H9 (cell line): Measurements from ENCODE around the gene EDAR. TPM values are rescaled to one million over a fixed set of nuclear protein-coding genes. Genes with fewer than 3 reads are reported as not detected.

Experiments used
- DNase-seq: peaks from one replicate; pipeline ENCODE4 v3.0.0-alpha.2; 2017
- H2AFZ ChIP-seq: one replicate; pipeline ENCODE4 v1.6.1; 2013; ENCODE audit warnings: mild to moderate bottlenecking, low read length, control low read depth, moderate library complexity
- H2AK5ac ChIP-seq: 2 replicates; pipeline ENCODE4 v1.6.1; 2013; ENCODE audit warnings: low read length, control low read depth, mixed read lengths; ENCODE audit not compliant: insufficient read length
- H2BK120ac ChIP-seq: one replicate; pipeline ENCODE4 v1.6.1; 2013; ENCODE audit warnings: low read depth, mild to moderate bottlenecking, low read length, control low read depth, inconsistent platforms; ENCODE audit not compliant: poor library complexity, severe bottlenecking
- H2BK12ac ChIP-seq: 2 replicates; pipeline ENCODE4 v1.6.1; 2013; ENCODE audit warnings: low read length, control low read depth, mixed read lengths, low read depth; ENCODE audit not compliant: insufficient read length
- H2BK15ac ChIP-seq: 2 replicates; pipeline ENCODE4 v1.6.1; 2013; ENCODE audit warnings: low read depth, low read length, control low read depth
- H2BK20ac ChIP-seq: one replicate; pipeline ENCODE4 v1.6.1; 2013; ENCODE audit warnings: low read depth, mild to moderate bottlenecking, low read length, control low read depth, inconsistent platforms; ENCODE audit not compliant: poor library complexity, severe bottlenecking
- H2BK5ac ChIP-seq: 2 replicates; pipeline ENCODE4 v1.6.1; 2013; ENCODE audit warnings: low read length, control low read depth, mixed read lengths; ENCODE audit not compliant: insufficient read length
- H3K14ac ChIP-seq: 2 replicates; pipeline ENCODE4 v1.6.1; 2013; ENCODE audit warnings: low read length, control low read depth; ENCODE audit not compliant: insufficient read depth
- H3K18ac ChIP-seq: 2 replicates; pipeline ENCODE4 v1.6.1; 2013; ENCODE audit warnings: low read depth, mild to moderate bottlenecking, mixed read lengths, low read length, control low read depth; ENCODE audit not compliant: insufficient read length
- H3K23ac ChIP-seq: 2 replicates; pipeline ENCODE4 v1.6.1; 2013; ENCODE audit warnings: low read length, control low read depth, mixed read lengths, low read depth; ENCODE audit not compliant: insufficient read length
- H3K23me2 ChIP-seq: 2 replicates; pipeline ENCODE4 v1.6.1; 2013; ENCODE audit warnings: low read depth, mild to moderate bottlenecking, mixed read lengths, low read length, control low read depth; ENCODE audit not compliant: insufficient read length, poor library complexity, severe bottlenecking
- H3K27ac ChIP-seq: 2 replicates; pipeline ENCODE4 v1.5.1; 2013; ENCODE audit warnings: low read length, control low read depth, mixed read lengths, low read depth; ENCODE audit not compliant: insufficient read length
- H3K27me3 ChIP-seq: 2 replicates; pipeline ENCODE4 v1.6.1; 2013; ENCODE audit warnings: low read length, control low read depth, inconsistent platforms; ENCODE audit not compliant: insufficient read depth
- H3K4ac ChIP-seq: 2 replicates; pipeline ENCODE4 v1.6.1; 2013; ENCODE audit warnings: low read depth, mild to moderate bottlenecking, control low read depth, inconsistent platforms, low read length, moderate library complexity
- H3K4me1 ChIP-seq: 2 replicates; pipeline ENCODE4 v1.6.1; 2013; ENCODE audit warnings: low read length, control low read depth, inconsistent platforms; ENCODE audit not compliant: insufficient read depth
- H3K4me2 ChIP-seq: 2 replicates; pipeline ENCODE4 v1.6.1; 2013; ENCODE audit warnings: low read length, control low read depth, mixed read lengths; ENCODE audit not compliant: insufficient read length, insufficient read depth
- H3K56ac ChIP-seq: 2 replicates; pipeline ENCODE4 v1.6.1; 2013; ENCODE audit warnings: low read depth, mild to moderate bottlenecking, mixed read lengths, low read length, control low read depth; ENCODE audit not compliant: insufficient read length
- H3K79me1 ChIP-seq: 2 replicates; pipeline ENCODE4 v1.6.1; 2013; ENCODE audit warnings: low read depth, mild to moderate bottlenecking, moderate library complexity, low read length, control low read depth, inconsistent platforms; ENCODE audit not compliant: insufficient read depth, poor library complexity, severe bottlenecking
- H3K79me2 ChIP-seq: 2 replicates; pipeline ENCODE4 v1.6.1; 2013; ENCODE audit warnings: low read length, control low read depth, inconsistent platforms; ENCODE audit not compliant: insufficient read depth
- H3K9ac ChIP-seq: 2 replicates; pipeline ENCODE4 v1.6.1; 2013; ENCODE audit warnings: low read length, control low read depth, mixed read lengths; ENCODE audit not compliant: insufficient read length; ENCODE audit errors: extremely low read depth
- H3K9me3 ChIP-seq: one replicate; pipeline ENCODE4 v1.6.1; 2013; ENCODE audit warnings: low read depth, low read length, inconsistent platforms; ENCODE audit not compliant: control insufficient read depth
- H3T11ph ChIP-seq: one replicate; pipeline ENCODE4 v1.6.1; 2013; ENCODE audit warnings: mild to moderate bottlenecking, low read length, control low read depth, inconsistent platforms
- H4K20me1 ChIP-seq: one replicate; pipeline ENCODE4 v1.6.1; 2013; ENCODE audit not compliant: control insufficient read depth, insufficient read length, insufficient read depth
- H4K5ac ChIP-seq: 2 replicates; pipeline ENCODE4 v1.6.1; 2013; ENCODE audit warnings: low read depth, mild to moderate bottlenecking, mixed read lengths, low read length, control low read depth; ENCODE audit not compliant: insufficient read length
- H4K8ac ChIP-seq: replicated peaks from 2 replicates; pipeline ENCODE4 v1.6.1; 2013; ENCODE audit warnings: low read length, control low read depth, mixed read lengths, low read depth; ENCODE audit not compliant: insufficient read length
- H4K91ac ChIP-seq: 2 replicates; pipeline ENCODE4 v1.6.1; 2013; ENCODE audit warnings: low read depth, mild to moderate bottlenecking, moderate library complexity, mixed read lengths, low read length, control low read depth; ENCODE audit not compliant: insufficient read length
- H3K27ac Mint-ChIP-seq, 3 experiments: 2 replicates in 2 of 3; 3 replicates in 1 of 3; pipeline ENCODE4 v1.8.0; 2020 to 2021; ENCODE audit warnings: mixed read lengths in 3 of 3, mild to moderate bottlenecking in 1 of 3, moderate library complexity in 1 of 3
- H3K27me3 Mint-ChIP-seq: 2 replicates; pipeline ENCODE4 v1.8.0; 2021; ENCODE audit warnings: low read depth, mild to moderate bottlenecking, moderate library complexity, mixed read lengths
- H3K36me3 Mint-ChIP-seq, 3 experiments: 2 replicates in 2 of 3; 3 replicates in 1 of 3; pipeline ENCODE4 v1.8.0; 2020 to 2021; ENCODE audit warnings: low read depth in 3 of 3, mixed read lengths in 3 of 3; ENCODE audit not compliant: insufficient read depth in 1 of 3
- H3K4me1 Mint-ChIP-seq, 2 experiments: 2 replicates each; pipeline ENCODE4 v1.8.0; 2020; ENCODE audit warnings: mixed read lengths in 2 of 2
- H3K4me3 Mint-ChIP-seq, 2 experiments: 2 replicates in 1 of 2; 3 replicates in 1 of 2; pipeline ENCODE4 v1.8.0; 2020 to 2021; ENCODE audit warnings: mild to moderate bottlenecking in 2 of 2, mixed read lengths in 2 of 2, moderate library complexity in 1 of 2
- H3K9me3 Mint-ChIP-seq, 2 experiments: 2 replicates in 1 of 2; 3 replicates in 1 of 2; pipeline ENCODE4 v1.8.0; 2020; ENCODE audit warnings: mild to moderate bottlenecking in 2 of 2, mixed read lengths in 2 of 2, moderate library complexity in 1 of 2
- WGBS: extraction: QIAGEN DNeasy Blood & Tissue Kit; methylation state at CpG from one replicate; pipeline ENCODE4 v1.1.7; 2013; ENCODE audit warnings: missing lambda C conversion rate, low lambda C conversion rate, mixed read lengths; ENCODE audit not compliant: insufficient read length; ENCODE audit errors: extremely low coverage; 5-methylcytosine and 5-hydroxymethylcytosine counted together
- total RNA-seq: library from RNA; stranded (reverse); gene quantifications from 2 replicates; pipeline ENCODE4 v1.2.1, GENCODE V29; 2021
- TF ChIP-seq, protein P1 (sequence below): fragments of 200-600 bp; sonication (generic); conservative IDR thresholded peaks from 3 replicates; pipeline ENCODE4 v1.8.0; 2021; ENCODE audit warnings: antibody characterized with exemption, mild to moderate bottlenecking

EDAR gene
- total RNA-seq, 1 experiment from 2014 or later, result not detected

DNA sequence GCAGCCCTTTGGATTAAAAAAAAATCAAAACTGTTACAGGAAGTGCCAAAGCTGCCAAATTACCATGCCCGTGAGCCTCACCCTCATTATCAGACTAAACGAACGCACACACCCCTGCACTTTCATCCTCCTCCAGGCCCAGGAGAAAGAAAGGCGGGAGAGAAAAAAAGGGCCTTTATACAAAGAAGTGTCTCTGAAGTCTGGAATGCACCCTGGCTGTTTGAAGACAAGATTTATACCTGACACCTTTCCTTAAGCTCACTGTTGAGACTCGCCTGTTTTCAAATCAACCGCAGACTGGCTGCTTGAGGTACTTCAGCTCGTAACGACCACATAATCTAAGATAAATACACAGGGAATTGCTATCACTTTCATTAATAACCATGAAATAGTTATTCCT is 31.0 kb downstream of the EDAR start:
- no peak overlapping the region for H2BK12ac ChIP-seq
- H3K4ac ChIP-seq, result no peak overlapping the region
- H2BK20ac ChIP-seq, result no peak overlapping the region
- H3K79me2 ChIP-seq, result no peaks in the 10 kb centered on the region
- peaks cover 0 to 3% of the 10 kb centered on the region in 2 experiments; a peak in 1 of 5 replicates for H3K9me3 Mint-ChIP-seq
- H3K9me3 ChIP-seq, result no peaks in the 10 kb centered on the region
- H3K18ac ChIP-seq, result no peak overlapping the region
- H4K91ac ChIP-seq, result no peak overlapping the region
- no peak overlapping the region for H3K27ac ChIP-seq
- no peaks in the 10 kb centered on the region for H4K20me1 ChIP-seq
- no peak overlapping the region for H2BK5ac ChIP-seq
- no peak overlapping the region for H2AFZ ChIP-seq
- no peak overlapping the region for H3K56ac ChIP-seq
- no peak overlapping the region for H3K9ac ChIP-seq
- no peaks in the 10 kb centered on the region for H3K23me2 ChIP-seq
- no peak overlapping the region for H3K4me3 Mint-ChIP-seq
- no peaks in the 10 kb centered on the region for H3K4me1 ChIP-seq
- no peak overlapping the region for H2BK15ac ChIP-seq
- no peak overlapping the region for H3K4me2 ChIP-seq
- H3K36me3 Mint-ChIP-seq, result no peaks in the 10 kb centered on the region; a peak in 1 of 7 replicates
- TF ChIP-seq, protein P1, sequence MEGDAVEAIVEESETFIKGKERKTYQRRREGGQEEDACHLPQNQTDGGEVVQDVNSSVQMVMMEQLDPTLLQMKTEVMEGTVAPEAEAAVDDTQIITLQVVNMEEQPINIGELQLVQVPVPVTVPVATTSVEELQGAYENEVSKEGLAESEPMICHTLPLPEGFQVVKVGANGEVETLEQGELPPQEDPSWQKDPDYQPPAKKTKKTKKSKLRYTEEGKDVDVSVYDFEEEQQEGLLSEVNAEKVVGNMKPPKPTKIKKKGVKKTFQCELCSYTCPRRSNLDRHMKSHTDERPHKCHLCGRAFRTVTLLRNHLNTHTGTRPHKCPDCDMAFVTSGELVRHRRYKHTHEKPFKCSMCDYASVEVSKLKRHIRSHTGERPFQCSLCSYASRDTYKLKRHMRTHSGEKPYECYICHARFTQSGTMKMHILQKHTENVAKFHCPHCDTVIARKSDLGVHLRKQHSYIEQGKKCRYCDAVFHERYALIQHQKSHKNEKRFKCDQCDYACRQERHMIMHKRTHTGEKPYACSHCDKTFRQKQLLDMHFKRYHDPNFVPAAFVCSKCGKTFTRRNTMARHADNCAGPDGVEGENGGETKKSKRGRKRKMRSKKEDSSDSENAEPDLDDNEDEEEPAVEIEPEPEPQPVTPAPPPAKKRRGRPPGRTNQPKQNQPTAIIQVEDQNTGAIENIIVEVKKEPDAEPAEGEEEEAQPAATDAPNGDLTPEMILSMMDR, result no peak
- no peak for DNase-seq
- H3K27ac Mint-ChIP-seq, result no peak overlapping the region; a peak in 1 of 7 replicates
- H3K14ac ChIP-seq, result no peak overlapping the region
- peaks cover 19 to 20% of the 10 kb centered on the region in 2 experiments for H3K4me1 Mint-ChIP-seq
- H2BK120ac ChIP-seq, result no peak overlapping the region
- WGBS, result no CpG with 5 or more reads among the region's 8 CpGs
- no peak overlapping the region for H4K5ac ChIP-seq
- H3K79me1 ChIP-seq, result no peaks in the 10 kb centered on the region
- no peak overlapping the region for H2AK5ac ChIP-seq
- H3K23ac ChIP-seq, result no peak overlapping the region
- no peak overlapping the region for H4K8ac ChIP-seq
- H3K27me3 Mint-ChIP-seq, result no peaks in the 10 kb centered on the region; the same call in none of the 2 replicates
- H3K27me3 ChIP-seq, result no peaks in the 10 kb centered on the region
- H3T11ph ChIP-seq, result no peak overlapping the region
